Lower leg skin (tissue), 3 donors: ENCODE measurements around the gene AQP12A.

Source experiments
- POLR2A ChIP-seq, 2 donors: fragments of 450-650 bp; IDR thresholded peaks; one replicate each; pipeline ENCODE4 v1.6.1; 2016 to 2017; ENCODE audit warnings: antibody characterized with exemption in 2 of 2, mild to moderate bottlenecking in 1 of 2, moderate library complexity in 1 of 2
- TF ChIP-seq, protein P1 (sequence below), 3 donors: fragments of 450-650 bp; IDR thresholded peaks; one replicate each; pipeline ENCODE4 v1.5.1; 2016; ENCODE audit warnings: antibody characterized with exemption in 3 of 3, mild to moderate bottlenecking in 3 of 3, moderate library complexity in 2 of 3

DNA sequence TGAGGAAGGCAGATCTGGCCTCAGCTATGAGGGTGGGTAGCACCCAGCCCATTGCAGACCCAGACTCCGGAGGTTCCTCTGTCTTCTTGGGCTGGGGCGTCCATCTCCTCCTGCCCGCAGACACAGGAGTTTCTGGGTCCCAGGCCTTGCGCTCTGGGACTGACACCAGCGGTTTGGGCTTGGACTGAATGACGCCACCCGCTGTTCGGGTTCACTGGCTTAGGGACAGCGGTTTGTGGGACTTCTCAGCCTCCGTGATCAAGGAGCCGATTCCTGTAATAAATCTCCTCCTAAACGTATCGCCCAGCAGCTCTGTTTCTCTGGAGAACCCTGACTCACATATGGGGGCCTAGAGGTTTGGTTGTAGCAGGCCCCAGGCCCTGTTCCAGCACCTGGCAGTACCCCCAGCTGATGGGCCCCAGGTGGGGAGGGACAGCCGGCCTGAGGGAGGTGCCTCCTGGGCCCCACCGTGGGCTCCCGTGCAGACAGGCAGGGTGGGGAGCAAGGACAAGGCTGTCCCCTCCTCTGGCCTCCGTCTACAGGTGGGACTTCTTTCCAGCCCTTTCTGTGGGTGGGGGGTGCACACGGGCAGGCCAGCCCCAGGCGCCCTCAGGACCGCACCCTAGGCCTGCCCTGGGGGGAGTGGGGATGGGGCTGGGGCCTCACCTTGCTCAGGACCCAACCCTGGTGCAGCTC is 4.5 kb upstream of the AQP12A start:
- TF ChIP-seq, protein P1, sequence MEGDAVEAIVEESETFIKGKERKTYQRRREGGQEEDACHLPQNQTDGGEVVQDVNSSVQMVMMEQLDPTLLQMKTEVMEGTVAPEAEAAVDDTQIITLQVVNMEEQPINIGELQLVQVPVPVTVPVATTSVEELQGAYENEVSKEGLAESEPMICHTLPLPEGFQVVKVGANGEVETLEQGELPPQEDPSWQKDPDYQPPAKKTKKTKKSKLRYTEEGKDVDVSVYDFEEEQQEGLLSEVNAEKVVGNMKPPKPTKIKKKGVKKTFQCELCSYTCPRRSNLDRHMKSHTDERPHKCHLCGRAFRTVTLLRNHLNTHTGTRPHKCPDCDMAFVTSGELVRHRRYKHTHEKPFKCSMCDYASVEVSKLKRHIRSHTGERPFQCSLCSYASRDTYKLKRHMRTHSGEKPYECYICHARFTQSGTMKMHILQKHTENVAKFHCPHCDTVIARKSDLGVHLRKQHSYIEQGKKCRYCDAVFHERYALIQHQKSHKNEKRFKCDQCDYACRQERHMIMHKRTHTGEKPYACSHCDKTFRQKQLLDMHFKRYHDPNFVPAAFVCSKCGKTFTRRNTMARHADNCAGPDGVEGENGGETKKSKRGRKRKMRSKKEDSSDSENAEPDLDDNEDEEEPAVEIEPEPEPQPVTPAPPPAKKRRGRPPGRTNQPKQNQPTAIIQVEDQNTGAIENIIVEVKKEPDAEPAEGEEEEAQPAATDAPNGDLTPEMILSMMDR (IDR thresholded peaks at IDR 0.05) = no peak
- no peak for TF ChIP-seq POLR2A (IDR thresholded peaks at IDR 0.05)
